Measurements from ENCODE around the gene ZNF701. TPM values are rescaled to one million over a fixed set of nuclear protein-coding genes. Genes with fewer than 3 reads are reported as not detected.
"Not testable (repeated sequence)": the region's sequence is repeated elsewhere in the genome, so short reads cannot be mapped to it uniquely, and the experiment has no call there.

ZNF701 gene
- total RNA-seq, 1 donor from 2014 or later, result 18.4 TPM

GRCh38 chr19:52532480-52532879 lies 37.6 kb upstream of the ZNF701 start:
- Histone ChIP-seq H3K4me3 (no peak overlapping the region), H3K27ac (replicated peaks) (no peak overlapping the region), H3K4me1 (peaks cover 62% of the 10 kb centered on the region), H3K27me3 (ENCODE audit: low read depth) (no peaks in the 10 kb centered on the region), H3K36me3 (peaks cover 20% of the 10 kb centered on the region), H3K9me3 (replicated peaks) (no peaks in the 10 kb centered on the region)
- intact Hi-C loops (cut with micrococcal nuclease), result no loop called here
- no peak for TF ChIP-seq CTCF (IDR thresholded peaks at IDR 0.05; ENCODE audit: borderline replicate concordance)
- no peak for DNase-seq

GRCh38 chr19:52533901-52534300 lies 36.2 kb upstream of the ZNF701 start:
- Histone ChIP-seq H3K27me3 (ENCODE audit: low read depth) (no peaks in the 10 kb centered on the region), H3K4me3 (peak overlapping the region; percentile 14), H3K36me3 (peaks cover 20% of the 10 kb centered on the region), H3K9me3 (replicated peaks) (no peaks in the 10 kb centered on the region), H3K27ac (replicated peaks) (peak overlapping the region; percentile 66), H3K4me1 (peaks cover 48% of the 10 kb centered on the region)
- no peak for TF ChIP-seq CTCF (IDR thresholded peaks at IDR 0.05; ENCODE audit: borderline replicate concordance)
- DNase-seq, result peak; percentile 33
- intact Hi-C loops (cut with micrococcal nuclease), result no loop called here

GRCh38 chr19:52535385-52535770 lies 34.7 kb upstream of the ZNF701 start:
- H3K4me1 ChIP-seq, result peaks cover 42% of the 10 kb centered on the region
- not testable (repeated sequence) for H3K27me3 ChIP-seq (ENCODE audit: low read depth)

GRCh38 chr19:52535771-52536447 lies 34.2 kb upstream of the ZNF701 start:
- H3K27me3 ChIP-seq (ENCODE audit: low read depth), result no peaks in the 10 kb centered on the region
- peak; percentile 94 for DNase-seq
- intact Hi-C loops (cut with micrococcal nuclease), result no loop called here
- H3K4me1 ChIP-seq, result peaks cover 42% of the 10 kb centered on the region
- peak overlapping the region; percentile 82 for H3K27ac ChIP-seq (replicated peaks)
- TF ChIP-seq CTCF (IDR thresholded peaks at IDR 0.05; ENCODE audit: borderline replicate concordance), result peak; percentile 50
- peaks cover 29% of the 10 kb centered on the region for H3K36me3 ChIP-seq
- peak overlapping the region; percentile 71 for H3K4me3 ChIP-seq
- H3K9me3 ChIP-seq (replicated peaks), result no peaks in the 10 kb centered on the region

More at GRCh38 chr19:52535385-52535770, 34.7 kb upstream of the ZNF701 start:
- intact Hi-C loops (cut with micrococcal nuclease); DNase-seq; H3K9me3 ChIP-seq (replicated peaks): not testable (repeated sequence)
- Histone ChIP-seq H3K36me3 (peaks cover 29% of the 10 kb centered on the region), H3K27ac (replicated peaks) (peak overlapping the region; percentile 82), H3K4me3 (peak overlapping the region; percentile 71)

- DNase-seq, result no peak
- peaks cover 30% of the 10 kb centered on the region for H3K36me3 ChIP-seq
- intact Hi-C loops (cut with micrococcal nuclease), result no loop called here
These were observed 33.7 kb upstream of the ZNF701 start for GRCh38 chr19:52536448-52536800.

GRCh38 chr19:52538815-52539214 lies 31.3 kb upstream of the ZNF701 start:
- H3K4me3 ChIP-seq; intact Hi-C loops (cut with micrococcal nuclease); DNase-seq; H3K27me3 ChIP-seq (ENCODE audit: low read depth); H3K27ac ChIP-seq (replicated peaks); H3K9me3 ChIP-seq (replicated peaks): not testable (repeated sequence)
- Histone ChIP-seq H3K36me3 (peaks cover 34% of the 10 kb centered on the region), H3K4me1 (peaks cover 33% of the 10 kb centered on the region)

More at GRCh38 chr19:52536448-52536800, 33.7 kb upstream of the ZNF701 start:
- H3K9me3 ChIP-seq (replicated peaks), result no peaks in the 10 kb centered on the region
- H3K4me3 ChIP-seq, result peak overlapping the region; percentile 71
- TF ChIP-seq CTCF (IDR thresholded peaks at IDR 0.05; ENCODE audit: borderline replicate concordance), result no peak
- H3K27ac ChIP-seq (replicated peaks), result peak overlapping the region; percentile 82
- H3K27me3 ChIP-seq (ENCODE audit: low read depth), result no peaks in the 10 kb centered on the region
- peaks cover 42% of the 10 kb centered on the region for H3K4me1 ChIP-seq

GRCh38 chr19:52541176-52541575 lies 28.9 kb upstream of the ZNF701 start:
- intact Hi-C loops (cut with micrococcal nuclease); H3K4me3 ChIP-seq; H3K27ac ChIP-seq (replicated peaks); H3K27me3 ChIP-seq (ENCODE audit: low read depth); DNase-seq; H3K9me3 ChIP-seq (replicated peaks): not testable (repeated sequence)
- Histone ChIP-seq H3K4me1 (peaks cover 14% of the 10 kb centered on the region), H3K36me3 (peaks cover 48% of the 10 kb centered on the region)
